ENCODE measurements around the gene FRMD1. TPM values are rescaled to one million over a fixed set of nuclear protein-coding genes. Genes with fewer than 3 reads are reported as not detected.

The FRMD1 gene
- polyA plus RNA-seq, 1 donor, result 25.1 TPM

DNA sequence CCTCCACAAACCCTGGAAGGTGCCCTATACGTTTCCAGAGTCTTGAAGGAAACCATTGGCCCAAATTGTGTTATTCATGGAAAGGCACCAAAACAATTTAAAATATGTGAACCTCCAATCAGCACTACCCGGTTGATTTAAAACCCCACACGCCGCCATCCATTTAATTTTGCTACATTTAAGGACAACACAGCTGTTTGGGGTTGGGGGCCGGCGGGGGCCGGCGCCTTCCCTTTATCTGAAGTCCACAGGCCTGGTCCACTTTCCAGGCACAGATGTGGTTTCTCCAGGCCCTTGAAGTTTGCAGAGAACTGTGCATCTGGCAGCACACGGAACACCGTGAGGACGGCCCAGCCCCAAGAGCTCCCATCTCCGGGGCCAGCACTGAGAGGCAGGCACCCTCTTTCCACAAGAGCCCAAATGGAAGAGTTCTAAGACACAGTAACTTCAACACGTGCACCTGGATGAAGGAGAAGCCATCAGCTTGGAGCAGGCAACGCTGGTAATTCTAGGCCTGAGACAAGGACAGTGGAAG is 16.8 kb upstream of the FRMD1 start:
- DNase-seq, result no peak

DNA sequence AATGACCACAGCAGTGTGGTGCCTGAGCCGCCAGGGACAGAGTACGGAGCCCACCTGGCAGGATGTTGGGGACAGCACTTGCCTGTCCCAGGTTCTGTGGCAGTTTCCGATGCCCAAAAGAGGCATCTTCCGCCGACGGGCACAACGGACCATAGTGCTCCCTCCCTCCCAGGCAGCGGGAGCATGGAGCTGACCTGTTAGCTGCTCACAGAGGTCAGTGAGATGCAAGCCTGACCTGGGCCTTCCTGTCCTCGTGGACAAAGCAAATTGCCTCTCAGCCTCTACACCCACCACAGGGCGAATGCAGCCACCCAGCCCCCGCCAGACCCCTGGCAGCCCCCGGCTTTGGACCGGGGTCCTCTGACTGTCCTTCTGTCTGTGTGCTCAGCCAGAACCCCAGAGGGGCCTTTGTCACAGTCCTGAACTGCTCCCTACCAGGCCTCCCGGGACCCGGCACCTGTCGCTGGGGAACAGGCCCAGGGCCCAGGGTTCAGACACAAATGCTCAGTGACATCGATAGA is 16.2 kb upstream of the FRMD1 start:
- DNase-seq, result no peak

DNA sequence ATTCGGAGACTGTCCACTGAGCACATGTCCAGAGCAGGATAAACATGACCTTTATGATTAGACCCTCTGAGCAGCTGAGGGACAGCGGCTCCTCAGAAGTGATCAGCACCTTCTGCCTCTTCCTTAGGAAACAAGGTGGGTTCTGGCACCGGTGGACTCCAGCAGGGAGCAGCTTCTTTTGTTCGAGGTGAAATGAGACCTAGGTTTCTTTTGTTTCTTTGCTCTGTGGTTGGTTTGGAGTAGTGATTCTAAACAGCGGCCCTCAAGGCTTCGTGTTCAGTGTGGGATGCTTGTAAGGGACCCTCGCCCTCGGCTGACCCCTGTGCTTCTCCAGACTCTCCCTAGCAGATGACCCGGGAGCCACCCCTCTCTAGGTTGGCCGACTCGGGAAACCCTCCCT is 14.6 kb upstream of the FRMD1 start:
- DNase-seq, result no peak

DNA sequence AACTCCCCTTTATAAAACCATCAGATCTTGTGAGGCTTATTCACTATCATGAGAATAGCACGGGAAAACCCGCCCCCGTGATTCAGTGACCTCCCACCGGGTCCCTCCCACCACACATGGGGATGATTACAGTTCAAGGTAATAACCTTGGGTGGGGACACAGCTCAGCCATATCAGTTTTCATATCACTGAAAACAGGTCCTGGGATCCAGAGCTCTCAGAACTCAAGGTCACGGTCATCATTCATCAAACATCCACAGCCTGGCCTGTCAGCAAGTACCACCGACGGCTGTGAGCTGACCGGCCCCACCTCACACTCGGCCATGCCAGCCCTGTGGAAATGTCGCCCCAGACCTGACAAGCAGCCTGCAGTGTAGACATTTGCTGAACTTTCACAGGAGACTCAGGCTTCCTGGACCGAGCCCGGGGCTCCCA is 14.1 kb upstream of the FRMD1 start:
- no peak for DNase-seq

DNA sequence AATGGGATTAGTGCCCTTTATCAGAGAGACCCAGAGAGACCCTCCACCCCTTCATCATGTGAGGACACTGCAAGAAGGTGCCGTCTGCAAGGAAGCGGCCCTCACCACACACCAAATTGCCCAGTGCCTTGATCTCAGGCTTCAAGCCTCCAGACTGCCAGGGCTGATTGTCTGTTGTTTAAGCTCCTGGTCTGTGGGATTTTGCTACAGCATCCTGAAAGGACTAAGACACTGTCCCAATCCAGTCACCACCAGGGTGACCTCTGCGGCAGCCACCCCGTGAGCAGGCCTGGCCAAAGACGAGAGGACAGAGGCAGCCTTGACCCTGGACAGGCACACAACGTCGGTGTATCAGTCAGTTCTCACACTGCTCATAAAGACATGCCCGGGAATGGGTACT is 13.5 kb upstream of the FRMD1 start:
- DNase-seq, result no peak

DNA sequence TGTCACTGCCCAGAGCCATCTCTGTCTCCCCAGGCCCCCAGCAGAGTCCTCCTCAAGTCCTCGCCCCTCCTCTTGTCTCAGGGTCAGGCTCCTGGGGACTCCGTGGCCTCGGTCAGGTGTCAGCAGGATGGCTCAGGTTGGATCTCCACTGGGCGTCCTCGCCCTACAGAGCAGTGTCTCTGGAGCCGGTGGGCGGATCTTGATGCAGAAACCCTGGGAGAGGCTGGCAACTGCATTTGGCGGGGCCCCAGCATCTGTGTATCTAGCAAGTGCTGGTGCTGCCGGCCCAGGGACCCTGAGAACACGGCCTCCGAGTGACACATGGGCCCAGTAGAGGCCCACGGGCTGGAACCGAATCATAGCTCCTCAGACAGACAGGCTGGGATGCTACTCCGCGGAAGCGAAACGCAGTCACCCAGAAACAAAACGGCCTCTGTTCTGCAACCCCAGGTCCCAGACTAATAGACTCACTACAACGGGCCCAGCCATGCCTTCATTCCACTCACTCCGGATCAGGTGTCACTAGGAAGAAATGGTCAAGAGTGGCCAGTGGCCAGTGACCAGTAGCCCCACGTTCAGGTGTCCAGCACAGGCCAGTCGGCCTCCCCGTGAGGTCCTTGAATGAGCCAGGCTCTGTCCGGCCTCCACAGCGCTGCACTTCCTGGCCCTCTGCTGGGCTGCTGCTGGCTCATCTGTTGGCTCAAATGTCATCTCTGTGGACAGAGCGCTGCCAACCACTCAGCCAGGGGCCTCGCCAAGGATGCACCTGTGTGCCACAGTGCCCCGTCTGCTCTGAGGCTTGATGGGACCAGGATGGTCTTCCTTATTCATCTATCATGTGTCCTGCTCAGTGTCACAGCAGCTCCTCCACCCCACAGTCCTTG is 12.6 kb upstream of the FRMD1 start:
- DNase-seq, result no peak

DNA sequence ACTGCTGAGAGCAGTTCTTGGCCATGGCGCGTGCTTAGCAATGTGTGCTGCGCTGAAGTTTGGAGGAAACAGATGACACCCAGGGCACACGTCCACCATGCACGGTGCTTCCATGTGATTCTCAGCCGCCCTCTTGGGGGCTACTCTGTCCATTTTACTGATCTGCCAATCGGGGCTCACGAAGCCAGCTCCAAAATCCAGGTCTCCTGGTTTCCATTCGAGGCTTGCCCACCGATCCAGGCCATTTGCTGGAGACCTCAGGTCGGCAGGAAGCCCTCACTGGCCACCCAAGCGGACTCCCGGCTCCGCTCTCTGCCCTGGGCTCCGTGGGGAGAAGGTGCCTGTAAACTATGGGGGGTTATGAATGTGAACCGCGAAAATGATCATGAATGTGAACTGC is 11.7 kb upstream of the FRMD1 start:
- no peak for DNase-seq

DNA sequence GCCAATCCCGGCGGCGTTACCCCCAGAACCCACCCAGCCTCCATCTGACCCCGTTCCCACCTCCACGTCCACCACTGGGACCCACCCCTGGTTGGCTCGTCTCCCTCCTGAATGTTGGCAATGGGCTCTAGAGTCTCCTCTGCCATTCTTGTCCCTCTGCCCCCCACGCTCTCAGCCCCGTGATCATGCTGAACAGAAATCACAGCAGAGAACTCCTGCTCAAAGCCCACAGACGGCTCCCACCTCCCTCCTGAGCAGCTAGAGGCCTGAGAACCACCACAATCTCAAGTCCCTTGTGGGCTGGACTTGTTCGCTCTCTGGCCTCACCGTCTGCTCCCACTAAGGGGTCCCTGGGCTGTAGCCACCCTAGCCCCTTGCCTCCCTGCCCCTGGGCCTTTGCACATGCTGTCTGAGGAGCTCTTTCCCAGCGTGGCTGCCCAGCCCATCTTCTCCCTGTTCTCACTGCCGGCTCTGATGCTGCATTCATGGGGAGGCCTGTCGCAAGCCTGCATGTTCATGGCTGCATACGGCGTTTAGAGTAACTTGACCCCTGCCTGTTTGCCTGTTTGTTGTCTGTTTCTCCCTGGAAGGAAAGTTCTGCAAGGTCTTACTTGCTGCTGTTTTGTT is 11.2 kb upstream of the FRMD1 start:
- DNase-seq, result no peak

DNA sequence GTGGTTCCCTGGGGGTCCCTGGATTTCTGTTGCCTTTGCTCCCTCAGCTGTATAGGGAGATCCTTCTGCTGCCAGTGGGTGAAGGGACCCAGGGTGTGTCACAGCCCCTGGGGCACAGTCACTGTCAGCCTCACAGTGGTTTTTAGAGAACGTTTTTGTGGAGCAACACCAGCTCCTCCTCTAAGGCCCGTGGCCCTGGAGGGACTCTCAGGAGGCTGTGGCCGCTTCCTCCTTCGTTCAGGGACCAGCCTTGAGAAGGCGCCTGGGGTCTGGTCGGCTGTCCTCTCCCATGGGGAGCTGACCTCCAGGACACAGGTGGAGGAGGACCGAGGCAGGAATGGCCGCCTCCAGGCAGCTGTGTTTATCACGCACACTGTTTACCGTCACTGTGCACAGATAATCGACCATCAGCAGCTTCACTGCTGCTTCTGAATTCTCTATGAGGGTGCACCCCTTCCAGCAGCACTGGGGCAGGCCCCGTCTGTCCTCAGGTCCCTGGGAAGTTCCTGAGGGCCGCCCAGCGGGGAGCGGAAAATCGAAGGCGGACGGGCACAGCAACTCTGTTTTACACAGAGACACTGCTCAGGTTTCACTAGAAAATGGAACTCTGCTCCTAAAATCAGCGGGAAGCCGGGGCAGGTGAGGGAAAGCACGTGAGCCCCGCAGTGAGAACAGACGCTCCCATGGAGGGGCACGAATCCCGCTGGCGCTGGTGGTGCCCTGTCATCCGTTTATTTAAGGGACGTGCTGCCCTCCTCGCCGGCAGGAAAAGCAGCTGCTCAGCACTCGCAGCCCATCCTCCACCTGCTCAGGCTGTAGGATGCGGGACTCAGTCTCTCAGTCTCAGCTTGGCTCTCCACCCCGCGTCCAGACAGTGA is 10.4 kb upstream of the FRMD1 start:
- DNase-seq, result no peak

DNA sequence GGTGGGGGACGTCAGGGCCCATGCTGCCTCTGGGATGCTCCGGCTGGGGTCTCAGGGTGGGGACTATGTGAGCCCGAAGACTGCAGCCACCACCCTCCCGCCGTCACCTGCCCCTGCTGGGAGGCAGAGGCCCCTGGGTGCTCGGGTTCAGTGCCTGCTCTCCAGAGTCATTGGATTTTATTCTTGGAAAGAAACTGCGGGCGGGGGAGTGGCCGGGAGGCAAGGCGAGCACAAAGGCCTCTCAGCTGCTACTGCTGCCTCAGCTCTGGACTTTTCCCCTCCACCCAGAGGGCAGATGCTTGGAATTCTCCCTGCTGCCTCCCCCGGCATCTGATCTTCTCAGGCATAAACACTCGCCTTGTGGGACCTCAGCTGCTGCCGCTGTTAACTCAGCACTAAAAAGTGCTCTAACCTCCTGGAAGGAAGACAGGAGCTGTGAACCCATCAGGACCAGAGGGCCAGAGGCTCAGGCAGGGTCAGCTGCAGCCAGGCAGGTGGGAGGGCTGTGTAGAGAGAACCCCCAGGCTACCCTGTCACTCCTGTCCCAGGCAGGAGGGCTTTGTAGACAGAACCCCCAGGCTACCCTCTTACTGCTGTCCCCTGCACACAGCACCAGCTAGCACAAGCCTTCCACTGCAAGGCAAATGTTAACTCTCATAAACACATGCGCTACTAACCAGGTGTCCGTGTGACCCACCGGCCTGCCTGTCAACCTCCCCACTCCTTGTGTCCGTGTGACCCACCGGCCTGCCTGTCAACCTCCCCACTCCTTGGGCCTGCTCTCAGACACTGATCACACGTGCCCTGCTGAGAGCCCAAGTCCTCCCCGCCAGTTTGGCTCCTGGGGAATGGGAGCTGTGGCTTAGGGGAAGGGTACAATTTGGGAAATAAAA is 9.4 kb upstream of the FRMD1 start:
- DNase-seq, result peak; percentile 91

DNA sequence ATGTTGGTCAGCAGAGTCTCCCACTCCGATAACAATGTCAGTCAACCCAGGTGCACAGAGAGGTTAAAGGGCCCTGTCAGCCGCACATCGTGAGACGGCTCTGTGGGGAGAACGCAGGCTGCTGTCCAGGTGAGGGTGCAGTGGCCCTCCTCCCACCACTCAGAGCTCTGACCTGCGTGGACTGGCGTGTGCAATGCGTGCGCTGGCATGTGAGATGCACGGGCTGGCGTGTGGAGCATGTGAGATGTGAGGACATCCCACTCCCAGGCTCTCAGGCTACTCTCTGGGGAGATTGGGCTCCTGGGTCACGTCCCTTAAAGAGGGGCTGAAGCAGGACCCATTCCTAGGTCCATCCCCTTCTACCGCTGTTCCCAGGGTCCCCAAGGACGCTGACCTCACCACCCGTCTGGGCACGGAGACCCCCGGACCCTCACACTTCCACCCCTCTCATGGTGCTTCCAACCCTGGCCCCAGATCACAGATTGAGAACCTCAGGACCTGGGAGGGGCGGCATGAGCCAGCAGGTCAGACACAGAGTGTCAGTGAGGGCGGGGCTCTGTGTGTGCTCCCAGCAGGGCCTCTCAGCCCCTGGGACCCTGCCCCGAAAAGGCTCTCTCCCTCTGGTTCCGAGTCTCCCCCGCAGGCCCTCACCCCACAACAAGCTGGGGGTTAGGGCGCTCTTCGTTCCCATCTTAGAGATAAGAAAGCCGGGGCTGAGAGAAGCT is 8.6 kb upstream of the FRMD1 start:
- DNase-seq, result no peak

DNA sequence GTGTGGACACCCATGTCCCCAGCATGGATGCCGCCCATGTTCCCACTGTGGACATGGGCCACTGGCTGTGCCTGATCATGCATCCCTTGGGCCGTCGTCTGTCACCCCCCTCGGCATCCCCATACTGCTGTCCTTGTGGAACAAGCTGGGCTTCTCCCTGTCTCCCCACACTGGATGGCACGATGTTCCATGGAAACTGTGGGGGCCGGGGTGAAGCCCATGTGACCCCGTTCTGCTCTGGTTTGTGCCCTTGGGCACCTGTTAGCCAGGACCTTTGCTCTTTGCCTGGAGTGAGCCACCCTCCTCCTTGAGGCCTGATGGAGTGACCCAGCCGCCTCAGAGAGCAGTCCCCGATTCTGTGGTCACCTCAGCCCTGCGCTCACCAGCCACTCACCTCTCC is 7.6 kb upstream of the FRMD1 start:
- DNase-seq, result no peak

DNA sequence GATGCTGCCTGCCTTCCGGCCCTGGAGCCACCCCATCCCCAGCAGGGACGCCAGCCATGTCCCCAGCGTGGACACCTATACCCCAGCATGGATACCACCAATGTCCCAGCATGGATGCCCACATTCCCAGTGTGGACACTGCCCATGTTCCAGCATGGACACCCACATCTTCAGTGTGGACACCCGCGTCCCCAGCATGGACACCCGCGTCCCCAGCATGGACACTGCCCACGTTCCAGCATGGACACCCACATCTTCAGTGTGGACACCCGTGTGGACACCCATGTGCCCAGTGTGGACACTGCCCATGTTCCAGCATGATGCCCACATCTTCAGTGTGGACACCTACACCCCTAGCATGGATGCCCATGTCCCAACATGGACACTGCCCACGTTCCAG is 7.1 kb upstream of the FRMD1 start:
- DNase-seq, result no peak

DNA sequence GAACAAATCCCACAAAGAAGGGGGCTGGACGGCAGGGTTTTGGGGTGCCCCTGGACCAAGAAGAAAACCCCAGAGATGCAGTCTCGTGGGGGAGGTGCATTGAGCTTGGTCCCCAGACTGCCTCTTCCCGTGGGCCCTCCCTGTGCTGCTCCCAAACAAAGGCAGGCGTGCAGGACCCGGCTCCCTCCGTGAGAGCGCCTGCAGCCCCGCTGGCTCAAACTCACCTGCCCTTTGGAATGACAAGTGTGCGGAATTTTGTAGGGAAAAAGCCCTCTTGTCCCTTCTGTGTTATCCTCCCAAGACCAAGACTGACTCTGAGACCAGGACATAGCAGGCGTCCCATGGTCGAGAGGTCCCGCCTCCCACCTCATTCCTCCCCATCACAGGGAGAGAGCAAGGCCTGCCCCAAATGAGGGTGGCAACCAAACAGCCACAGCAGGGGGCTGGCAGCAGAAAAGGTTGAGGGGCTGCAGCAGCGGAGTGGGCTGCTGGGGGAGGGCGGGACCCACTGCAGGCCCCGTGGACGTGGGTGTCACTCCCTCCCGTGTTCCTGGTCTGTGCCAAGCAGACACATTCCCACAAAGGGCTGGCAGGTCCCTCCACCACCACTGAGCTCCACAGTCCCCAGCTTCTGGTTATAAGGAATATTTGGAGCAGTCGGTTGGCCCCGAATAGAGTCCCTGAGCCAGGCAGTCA is 5.6 kb upstream of the FRMD1 start:
- DNase-seq, result no peak

DNA sequence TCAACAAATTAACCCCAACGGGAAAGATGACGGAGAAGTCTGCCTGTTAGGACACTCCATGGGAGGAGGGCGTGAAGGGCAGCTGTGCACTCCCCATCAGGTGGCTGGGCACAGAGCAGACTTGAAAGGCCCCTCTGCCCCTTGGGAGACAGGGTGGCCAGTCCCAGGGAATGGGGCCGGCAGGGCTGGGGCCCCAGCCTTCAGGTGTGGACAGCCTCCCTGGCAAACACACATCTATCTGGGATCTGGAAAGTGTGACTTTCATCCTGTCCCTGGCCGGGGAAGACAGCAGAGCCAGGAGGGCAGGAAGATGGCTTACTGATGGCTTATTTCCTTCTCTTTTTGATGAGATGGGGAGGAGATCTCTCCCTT is 4.5 kb upstream of the FRMD1 start:
- no peak for DNase-seq

DNA sequence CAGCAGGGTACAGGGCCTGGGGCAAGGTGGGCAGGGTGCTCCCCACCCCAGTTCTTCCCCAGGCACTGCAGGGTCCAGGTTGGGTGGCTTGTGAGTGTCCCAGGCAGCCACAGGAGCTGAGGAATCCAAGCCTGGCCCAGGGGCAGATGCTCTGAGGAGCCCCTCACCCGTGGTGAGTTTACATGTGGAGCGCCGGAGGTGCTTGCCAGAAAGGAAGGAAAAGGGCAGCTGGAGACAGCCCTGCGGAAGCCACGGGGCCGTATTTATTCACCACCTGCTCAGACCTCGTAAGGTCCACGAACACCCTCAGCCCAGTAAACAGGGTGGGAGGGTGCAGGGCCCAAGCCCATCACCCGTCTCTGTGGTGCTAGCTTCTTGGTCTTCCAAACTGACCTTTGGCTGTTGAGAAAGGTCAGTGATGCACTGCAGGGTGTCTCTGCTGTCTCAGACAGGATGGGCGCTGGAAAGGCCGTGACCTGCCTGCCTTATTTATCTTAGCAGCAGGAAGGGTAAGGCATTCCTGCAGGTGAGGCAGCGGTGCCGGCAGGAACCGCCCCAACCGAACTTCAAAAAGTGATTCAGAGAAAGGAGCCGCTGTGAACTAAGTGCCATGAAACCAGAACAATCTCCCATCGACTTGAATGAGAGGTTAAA is 4.0 kb upstream of the FRMD1 start:
- no peak for DNase-seq

DNA sequence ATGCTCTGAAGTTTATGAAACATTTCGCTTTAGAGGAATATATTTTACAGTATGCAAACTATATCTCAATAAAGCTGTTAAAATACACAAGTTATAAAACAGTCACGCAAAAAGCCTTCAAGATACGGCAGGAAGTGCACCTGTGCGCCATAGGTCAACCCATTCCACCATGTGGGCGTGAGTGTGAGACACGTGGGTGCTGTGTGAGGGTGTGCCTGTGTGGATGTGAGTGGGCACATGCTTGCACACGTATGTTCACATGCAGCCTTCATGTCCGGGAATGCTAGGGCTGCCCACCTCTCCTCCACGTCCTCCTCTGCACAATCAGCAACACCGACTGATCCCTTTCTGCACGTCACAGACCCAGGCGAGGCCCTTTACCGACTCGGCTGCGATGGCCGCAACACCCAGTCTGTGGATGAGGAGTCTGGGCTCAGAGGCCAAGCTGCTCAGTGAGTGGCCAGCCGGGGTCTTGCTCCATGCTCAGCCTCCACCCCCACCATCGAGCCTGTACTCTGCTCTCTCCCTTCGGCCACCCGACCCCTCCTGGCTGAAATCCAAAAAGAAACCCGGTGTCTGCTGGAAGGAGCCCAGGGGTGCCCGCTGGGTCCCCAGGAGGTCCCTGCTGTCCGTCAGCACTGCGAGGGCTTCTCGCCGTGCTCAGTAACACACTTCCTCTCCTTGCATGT is 3.0 kb upstream of the FRMD1 start:
- no peak for DNase-seq

DNA sequence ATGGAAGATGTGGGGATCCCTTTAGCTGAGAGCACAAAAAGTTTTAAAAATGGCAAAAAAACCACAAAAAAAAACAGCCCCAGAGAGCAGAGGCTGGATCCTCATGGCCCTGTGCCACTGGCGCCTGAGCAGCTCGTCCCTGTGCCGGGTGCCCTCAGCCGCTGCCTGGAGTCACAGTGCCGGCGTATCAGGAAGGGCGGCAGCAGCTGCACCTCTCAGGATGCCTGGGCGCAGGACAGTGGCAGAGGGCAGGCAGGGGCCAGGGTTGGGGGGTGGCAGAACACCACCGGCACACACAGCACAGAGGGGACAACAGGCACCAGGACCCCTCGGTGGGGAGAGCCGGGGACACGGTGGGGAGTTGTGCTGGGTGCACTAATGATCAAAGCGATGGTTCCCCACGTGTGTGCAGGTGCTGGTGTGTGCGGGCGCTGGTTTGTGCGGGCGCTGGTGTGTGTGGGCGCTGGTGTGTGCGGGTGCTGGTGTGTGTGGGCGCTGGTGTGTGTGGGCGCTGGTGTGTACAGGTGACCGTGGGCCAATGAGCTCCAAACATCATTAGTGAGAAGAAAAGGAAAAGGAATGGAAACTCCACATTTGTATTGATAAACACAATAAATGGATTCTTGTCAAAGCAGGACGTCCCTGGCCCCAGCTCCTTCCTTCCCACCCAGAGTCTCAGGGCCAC is 1.5 kb upstream of the FRMD1 start:
- DNase-seq, result no peak
